ELF-1 (cell line): ENCODE results near the gene EPB41L4B.
A peak's percentile ranks its signal among the peaks of the same experiment; 100 is the strongest.
"Not testable (repeated sequence)": the region's sequence is repeated elsewhere in the genome, so short reads cannot be mapped to it uniquely, and the experiment has no call there.

Source experiments
- DNase-seq: peaks from one replicate; pipeline ENCODE4 v3.0.0-alpha.2; 2016; ENCODE audit warnings: low read depth, low spot score

Gene EPB41L4B

GRCh38 chr9:109246533-109246932 lies 74.3 kb downstream of the EPB41L4B start:
- DNase-seq, result no peak

GRCh38 chr9:109245310-109245897 lies 75.5 kb downstream of the EPB41L4B start:
- no peak for DNase-seq

DNA sequence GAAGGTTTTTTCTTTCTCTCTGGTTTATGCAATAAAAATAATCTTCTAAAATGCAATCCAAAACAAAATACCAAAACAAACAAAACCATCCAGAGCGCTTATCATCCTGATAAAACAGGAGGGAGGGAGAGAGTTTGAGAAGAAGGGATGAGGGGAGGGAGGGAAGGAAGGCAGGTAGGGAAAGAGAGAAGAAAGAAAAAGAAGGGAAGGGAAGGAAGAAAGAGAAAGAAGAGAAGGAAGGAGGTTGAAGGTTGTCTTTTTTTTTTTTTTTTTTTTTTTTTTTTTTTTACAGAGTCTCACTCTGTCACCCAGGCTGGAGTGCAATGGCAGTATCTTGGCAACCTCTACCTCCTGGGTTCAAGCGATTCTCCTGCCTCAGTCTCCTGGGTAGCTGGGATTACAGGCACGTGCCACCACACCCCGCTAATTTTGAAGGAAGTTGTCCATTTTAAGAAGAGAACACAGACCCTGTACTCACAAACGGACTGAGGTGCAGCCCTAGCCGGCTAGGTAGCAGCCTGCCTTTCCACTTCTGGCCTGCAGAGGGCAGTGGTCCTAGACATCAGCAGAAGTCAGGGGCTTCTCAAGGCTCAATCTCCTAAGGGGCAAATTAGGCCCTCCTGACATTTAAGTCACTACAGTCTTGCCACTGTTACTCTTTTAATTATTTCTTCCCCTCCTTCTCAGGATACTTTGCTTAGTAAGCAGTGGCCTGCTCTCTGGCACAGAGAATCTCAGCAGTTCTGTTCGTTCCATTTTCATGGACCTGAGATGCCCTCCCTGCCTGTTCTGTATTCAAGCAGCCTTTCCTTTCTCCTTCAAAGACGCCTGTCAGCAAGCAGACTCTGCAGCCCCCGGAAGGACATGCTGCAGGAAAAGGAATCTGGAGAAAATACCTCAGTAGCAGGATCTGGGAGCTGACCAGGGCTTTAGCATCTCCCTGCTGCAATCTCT lies 76.4 kb downstream of the EPB41L4B start:
- DNase-seq, result peak; percentile 89

GRCh38 chr9:109242741-109243140 lies 78.1 kb downstream of the EPB41L4B start:
- DNase-seq, result no peak

- DNase-seq, result peak; percentile 24
Measured at GRCh38 chr9:109242014-109242413, 78.8 kb downstream of the EPB41L4B start.

DNA sequence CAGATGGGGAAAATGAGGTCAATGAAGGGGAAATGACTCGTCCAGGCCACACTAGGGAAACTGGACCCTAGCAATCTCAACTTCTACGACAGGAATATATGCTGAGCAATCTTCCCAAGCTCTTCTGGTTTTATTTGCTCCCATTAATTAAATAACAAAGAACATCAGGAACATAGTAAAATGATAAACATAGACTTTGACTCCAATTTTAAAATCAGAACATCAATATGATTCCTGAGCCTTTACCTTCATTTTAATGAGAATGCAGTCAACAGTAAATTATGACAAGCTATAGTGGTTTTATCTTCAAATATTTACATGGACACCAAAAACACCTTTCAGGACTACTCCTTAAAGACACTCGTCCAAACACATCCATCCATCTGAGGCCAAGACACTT lies 79.7 kb downstream of the EPB41L4B start:
- DNase-seq, result no peak

DNA sequence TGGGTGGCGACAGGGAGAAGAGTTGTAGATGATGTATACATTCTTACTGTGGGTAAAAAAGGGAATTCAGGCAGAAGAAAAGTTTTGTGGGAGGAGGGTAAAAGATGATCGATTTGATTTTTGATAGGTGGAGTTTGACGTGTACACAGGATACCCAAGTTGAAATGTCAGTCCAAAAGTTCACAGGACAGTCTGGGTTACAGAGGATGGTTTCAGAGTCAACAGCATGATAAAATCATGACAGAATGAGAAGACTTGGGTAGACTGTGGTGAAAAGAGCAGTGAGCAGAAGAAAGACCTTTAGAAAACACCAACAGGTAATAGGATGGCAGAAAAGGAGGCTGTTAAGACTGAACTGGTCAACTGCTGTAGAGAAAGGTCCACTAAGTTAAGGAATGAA lies 81.6 kb downstream of the EPB41L4B start:
- DNase-seq, result no peak

GRCh38 chr9:109238655-109239054 lies 82.2 kb downstream of the EPB41L4B start:
- no peak for DNase-seq

- no peak for DNase-seq
Measured at GRCh38 chr9:109238125-109238524, 82.7 kb downstream of the EPB41L4B start.

GRCh38 chr9:109232449-109233237 lies 88.2 kb downstream of the EPB41L4B start:
- no peak for DNase-seq

DNA sequence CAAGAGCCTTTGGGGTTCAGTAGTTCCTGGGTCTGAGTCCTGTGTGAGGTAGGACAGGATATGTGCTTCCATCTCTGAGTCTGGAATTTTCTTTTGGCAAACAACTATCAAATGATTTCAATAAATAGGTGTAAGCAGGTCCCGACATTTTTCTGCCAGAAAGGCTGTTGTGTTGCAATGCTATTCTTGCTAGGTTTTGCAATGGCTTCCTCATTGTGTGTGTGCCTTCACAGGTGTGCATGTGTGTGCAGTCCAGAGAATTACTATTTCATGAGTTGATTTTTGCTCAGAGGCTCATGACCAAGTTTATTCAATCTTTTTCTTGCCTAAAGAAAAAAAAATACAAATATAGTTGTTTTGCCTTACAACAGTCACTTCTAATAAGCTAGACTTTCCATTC lies 89.3 kb downstream of the EPB41L4B start:
- no peak for DNase-seq

GRCh38 chr9:109230277-109230676 lies 90.6 kb downstream of the EPB41L4B start:
- no peak for DNase-seq

DNA sequence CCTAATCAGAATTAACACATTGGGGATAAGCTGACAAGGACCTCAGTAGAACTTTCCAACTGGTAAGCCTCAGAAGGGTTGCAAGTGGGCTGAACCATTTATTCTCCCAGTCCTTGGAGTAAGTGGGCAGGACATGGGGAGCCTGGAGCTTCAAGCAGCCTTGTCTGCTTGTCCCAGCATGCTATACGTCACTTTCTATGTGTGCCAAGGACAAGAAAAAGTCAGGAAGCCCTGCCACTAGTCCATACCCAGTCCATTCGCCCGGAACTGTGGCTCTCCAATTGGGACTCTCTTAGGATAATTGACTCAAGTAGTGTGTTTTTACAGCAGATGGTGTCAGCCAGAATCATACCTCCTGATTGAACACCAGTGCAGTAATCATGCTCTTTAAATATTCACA lies 91.2 kb downstream of the EPB41L4B start:
- DNase-seq, result no peak

DNA sequence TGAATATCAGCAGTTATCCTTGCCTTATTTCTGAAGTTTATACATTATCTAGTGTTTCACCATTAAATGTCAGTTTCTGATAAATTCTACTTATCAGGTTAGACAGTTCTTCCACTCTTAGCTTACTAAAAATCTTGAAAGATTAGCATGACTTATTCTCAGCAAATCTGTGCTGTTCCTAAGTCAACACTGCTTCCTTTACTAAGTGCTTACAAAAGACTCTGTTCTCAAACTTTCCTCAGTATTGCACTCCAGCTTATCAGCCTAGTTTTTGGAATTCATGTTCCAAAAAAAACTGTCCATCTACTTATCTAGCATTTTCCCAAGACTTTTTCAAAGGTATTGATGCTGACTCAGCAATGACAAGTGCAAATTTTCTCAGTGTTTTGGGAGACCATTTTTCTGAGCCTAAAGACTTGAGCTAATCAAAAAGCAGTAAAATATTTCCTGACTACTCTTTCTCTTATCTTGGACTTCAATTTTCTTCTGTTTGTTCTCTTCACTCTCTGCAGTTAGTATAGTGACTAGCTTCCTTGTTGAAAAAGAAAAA lies 92.7 kb downstream of the EPB41L4B start:
- no peak for DNase-seq

DNA sequence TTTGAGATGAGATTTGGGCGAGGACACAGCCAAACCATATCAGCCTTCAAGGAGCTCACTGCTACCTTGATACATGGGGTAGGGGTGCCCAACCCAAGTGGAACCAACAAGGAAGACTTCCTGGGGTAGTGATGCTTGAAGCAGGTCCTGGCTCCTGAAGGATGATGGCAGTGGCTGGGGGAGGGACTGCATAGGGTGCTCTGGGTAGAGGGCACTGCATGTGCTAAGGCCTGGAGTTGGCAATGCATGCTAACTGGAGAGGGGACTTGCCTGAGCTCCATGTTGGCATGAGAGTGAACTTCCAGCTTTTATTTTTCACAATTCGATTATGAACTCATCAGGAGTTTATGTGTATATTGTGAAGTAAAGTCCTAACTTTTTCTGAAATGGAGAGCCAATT lies 95.2 kb downstream of the EPB41L4B start:
- no peak for DNase-seq

DNA sequence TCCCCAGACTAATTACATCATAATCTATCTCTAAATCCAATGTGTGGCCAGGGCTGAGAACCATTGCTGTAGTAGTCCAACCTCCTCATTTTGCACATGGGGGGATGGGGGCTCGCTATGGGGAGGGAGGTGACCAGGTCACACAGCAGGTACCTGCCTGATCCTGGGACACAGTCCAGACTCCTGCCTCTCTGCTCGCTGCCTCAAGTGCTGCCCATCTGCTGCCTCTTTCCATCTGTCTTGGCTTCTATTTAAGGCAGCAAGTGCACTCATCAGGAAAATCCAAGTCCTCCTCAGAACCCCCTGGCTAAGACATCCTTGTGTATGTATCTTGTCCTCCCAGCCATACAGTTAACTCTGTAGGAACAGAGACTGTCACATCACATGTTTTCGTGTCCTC lies 96.1 kb downstream of the EPB41L4B start:
- no peak for DNase-seq

GRCh38 chr9:109218242-109218641 lies 102.6 kb downstream of the EPB41L4B start:
- not testable (repeated sequence) for DNase-seq

DNA sequence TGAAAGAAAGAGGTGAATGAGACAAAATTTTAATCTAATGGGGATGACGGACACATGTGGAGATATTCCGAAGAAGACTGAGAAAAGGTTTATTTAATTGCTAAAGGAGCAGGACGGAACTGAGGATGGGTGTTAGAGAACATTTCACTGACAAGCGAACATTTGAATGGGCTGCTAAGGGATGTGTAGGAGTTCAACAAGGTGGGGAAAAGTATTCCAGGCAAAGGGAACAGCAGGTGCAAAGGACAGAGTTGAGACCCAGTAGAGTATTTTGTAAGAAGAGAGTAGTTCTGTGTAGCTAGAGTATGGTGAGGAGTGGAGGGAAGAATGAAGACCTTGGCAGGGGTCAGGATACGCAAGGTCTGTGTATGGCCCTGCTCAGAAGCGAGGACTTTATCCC lies 106.4 kb downstream of the EPB41L4B start:
- DNase-seq, result no peak

DNA sequence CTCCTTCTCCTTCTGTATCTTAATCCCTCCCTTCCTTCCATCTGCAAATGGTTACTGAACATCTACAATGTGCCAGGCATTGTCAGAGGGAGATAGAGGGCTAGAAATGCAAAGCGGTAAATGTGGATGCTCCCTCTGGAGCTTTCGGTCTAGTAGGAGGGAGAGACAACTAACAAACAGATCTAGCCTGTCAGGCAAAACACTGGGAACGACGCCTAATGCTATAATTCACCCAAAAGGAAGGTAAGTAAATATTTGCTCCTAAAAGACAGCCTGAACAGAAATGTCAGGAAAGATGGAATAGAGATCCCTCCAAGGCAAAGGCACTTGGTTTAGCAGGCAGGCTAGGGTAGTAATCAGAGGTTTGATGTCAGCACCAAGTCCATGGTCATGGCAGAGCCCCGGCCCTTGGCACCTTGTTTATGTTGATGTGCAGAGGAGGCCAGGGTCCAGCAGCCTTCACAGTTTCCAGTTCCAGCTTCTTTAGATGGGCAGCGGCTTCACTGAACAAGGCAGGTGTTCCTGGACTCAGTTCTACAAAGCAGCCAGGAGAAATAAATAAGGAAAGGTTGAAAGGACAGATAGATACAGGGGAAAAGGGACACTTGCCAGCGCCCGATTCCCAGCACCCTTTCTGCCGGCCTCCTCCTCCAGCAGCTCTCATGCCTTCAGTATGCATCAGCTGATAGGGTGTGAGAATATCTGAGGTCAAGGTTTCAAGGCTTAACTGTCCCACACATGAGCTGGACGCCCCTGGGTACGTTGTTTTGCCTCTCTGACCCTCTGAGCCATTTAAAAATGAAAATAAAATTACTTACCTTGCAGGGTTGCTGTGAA lies 107.4 kb downstream of the EPB41L4B start:
- no peak for DNase-seq

GRCh38 chr9:109212768-109213167 lies 108.1 kb downstream of the EPB41L4B start:
- no peak for DNase-seq

DNA sequence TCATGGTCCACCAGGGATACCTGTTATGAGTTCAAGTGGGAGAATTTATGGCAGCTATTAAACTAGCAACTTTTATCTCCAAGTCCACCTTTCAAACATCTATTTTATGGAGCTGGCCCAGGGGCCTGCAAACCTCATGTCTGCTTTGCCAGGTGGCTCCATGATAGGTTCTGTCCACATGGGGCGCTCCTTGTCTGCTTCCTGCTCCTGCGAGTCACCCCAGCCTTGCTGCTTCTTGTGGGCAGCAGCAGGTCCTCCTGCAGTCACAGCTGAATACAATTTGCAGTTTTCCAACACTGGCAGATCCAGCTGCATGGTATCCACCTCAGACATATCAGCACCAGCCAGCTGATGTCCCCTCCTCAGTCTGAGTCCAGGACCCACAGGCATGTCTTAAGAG lies 114.2 kb downstream of the EPB41L4B start:
- peak; percentile 10 for DNase-seq
